ENCODE data around the gene GTPBP1.

GTPBP1 gene

GRCh38 chr22:38736257-38736570 lies 30.5 kb downstream of the GTPBP1 start:
- DNase-seq (ENCODE audit: low read depth, low spot score) = no peak
- no peak overlapping the region for H3K4me3 ChIP-seq (ENCODE audit: low read length)

DNA sequence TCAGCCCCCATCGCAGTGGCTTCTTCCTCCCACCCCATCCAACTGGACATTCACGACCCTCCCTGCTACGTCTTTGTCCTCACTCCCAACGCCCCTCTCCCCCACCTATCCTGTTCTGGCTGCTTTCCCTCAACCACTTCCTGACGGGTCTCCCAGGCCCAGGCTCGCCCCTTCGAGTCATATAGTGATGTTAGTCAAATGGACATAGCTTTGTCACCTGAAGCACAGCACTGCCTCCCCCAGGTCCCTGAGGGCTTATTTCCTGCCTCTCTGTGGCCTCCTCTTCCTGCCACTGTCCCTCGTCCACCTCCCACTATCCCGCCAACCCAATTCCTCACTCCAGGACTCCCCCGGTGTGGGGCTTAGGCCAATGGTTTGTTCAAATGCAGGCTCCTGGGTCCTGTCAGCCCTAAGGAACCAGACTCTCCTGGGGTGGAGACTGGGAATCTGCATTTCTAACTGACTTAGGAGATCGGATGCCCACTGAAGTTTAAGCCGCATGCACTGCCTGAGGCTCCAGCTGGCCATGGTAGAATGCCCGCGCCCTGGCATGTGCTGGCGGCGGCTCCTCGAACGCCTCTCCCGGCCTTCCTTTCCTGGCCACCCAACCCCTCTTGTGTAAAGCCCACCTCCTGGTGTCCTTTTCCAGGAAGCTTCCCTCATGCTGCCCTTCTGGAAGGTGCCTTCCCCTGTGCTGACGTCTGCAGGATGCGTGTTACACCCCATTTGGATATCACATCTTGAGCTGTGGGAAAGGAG lies 31.7 kb downstream of the GTPBP1 start:
- DNase-seq (ENCODE audit: low read depth, low spot score) = no peak
- H3K4me3 ChIP-seq (ENCODE audit: low read length) = no peak overlapping the region

GRCh38 chr22:38738475-38739070 lies 32.8 kb downstream of the GTPBP1 start:
- DNase-seq (ENCODE audit: low read depth, low spot score) = no peak
- no peak overlapping the region for H3K4me3 ChIP-seq (ENCODE audit: low read length)

DNA sequence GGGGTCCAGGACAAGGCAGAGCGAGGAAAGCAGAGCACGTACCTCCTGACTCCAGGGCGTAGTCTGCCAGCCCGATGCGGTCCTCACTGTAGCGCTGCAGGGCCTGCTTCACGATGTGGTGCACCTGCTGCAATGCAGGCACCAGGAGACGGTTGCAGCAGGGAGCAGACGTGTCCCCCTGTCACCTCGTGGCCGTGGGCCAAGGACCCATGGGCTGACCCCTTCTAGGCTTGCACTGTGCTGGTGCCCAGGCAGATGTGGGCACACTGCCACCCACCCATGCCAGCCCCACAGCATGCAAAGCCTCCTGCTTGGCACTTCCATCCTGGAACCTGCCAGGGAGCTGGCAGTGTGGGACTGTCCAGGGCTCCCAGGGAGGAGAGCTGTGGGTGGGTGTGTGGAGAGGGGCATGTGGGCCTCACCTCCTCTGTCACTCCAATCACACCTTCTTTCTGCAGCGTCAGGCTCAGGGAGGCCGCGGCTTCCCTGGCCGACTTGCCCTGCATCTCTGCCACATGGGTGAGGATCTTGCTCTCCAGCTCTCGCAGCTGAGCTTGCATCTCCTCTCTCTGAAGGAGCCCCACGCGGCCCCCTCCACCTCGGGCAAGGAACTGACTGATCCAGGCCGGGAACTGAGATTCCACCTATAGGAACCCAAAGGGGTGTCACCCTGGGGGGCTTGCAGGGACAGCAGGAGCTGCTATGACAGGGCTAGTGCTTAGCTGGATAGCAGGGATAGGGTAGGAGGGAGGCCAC lies 33.7 kb downstream of the GTPBP1 start:
- DNase-seq (ENCODE audit: low read depth, low spot score) = no peak
- H3K4me3 ChIP-seq (ENCODE audit: low read length) = no peak overlapping the region

GRCh38 chr22:38740116-38740723 lies 34.5 kb downstream of the GTPBP1 start:
- H3K4me3 ChIP-seq (ENCODE audit: low read length) = no peak overlapping the region
- no peak for DNase-seq (ENCODE audit: low read depth, low spot score)

GRCh38 chr22:38740754-38741153 lies 35.0 kb downstream of the GTPBP1 start:
- no peak for DNase-seq (ENCODE audit: low read depth, low spot score)
- no peak overlapping the region for H3K4me3 ChIP-seq (ENCODE audit: low read length)

GRCh38 chr22:38741166-38741565 lies 35.4 kb downstream of the GTPBP1 start:
- H3K4me3 ChIP-seq (ENCODE audit: low read length) = no peak overlapping the region
- DNase-seq (ENCODE audit: low read depth, low spot score) = no peak

- H3K4me3 ChIP-seq (ENCODE audit: low read length) = no peak overlapping the region
- no peak for DNase-seq (ENCODE audit: low read depth, low spot score)
Observed at GRCh38 chr22:38741576-38741975, 35.8 kb downstream of the GTPBP1 start.

DNA sequence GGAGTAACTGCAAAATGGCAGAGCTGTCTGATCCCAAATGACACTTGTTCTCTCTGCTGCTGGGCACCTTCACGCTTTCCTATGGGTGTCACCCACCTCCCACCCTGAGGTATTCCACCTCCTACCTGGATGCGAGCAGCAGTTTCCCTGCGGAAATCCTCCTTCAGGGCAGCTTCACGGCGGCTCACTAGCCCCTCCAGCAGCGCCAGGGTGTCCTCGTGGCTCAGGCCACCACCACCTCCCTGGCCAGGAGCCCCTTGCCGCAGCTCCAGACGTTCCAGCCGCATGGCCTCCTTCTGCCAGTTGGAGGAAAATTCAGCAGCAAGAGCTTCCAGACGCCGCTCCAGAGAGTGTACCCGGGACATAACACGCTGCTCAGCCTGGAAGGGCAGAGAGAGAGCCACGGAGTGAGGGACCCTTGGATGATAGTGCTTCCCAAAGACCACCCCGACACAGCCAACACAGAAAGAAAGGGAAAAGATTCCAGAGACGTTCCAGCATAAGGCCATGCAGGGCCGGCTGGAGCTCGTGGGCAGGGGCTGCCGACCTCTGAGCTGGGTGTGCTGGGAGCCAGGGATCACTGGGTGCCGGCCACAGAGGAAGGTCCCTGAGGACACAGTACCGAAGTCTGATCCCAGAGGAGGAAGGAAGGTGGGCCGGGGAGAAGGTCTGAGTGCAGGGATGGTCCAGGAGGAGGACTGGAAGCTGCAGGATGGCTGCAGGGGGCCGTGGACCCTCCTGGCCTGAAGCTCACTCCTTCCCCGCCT lies 36.6 kb downstream of the GTPBP1 start:
- no peak overlapping the region for H3K4me3 ChIP-seq (ENCODE audit: low read length)
- no peak for DNase-seq (ENCODE audit: low read depth, low spot score)

GRCh38 chr22:38744981-38745380 lies 39.2 kb downstream of the GTPBP1 start:
- DNase-seq (ENCODE audit: low read depth, low spot score) = no peak
- no peak overlapping the region for H3K4me3 ChIP-seq (ENCODE audit: low read length)

DNA sequence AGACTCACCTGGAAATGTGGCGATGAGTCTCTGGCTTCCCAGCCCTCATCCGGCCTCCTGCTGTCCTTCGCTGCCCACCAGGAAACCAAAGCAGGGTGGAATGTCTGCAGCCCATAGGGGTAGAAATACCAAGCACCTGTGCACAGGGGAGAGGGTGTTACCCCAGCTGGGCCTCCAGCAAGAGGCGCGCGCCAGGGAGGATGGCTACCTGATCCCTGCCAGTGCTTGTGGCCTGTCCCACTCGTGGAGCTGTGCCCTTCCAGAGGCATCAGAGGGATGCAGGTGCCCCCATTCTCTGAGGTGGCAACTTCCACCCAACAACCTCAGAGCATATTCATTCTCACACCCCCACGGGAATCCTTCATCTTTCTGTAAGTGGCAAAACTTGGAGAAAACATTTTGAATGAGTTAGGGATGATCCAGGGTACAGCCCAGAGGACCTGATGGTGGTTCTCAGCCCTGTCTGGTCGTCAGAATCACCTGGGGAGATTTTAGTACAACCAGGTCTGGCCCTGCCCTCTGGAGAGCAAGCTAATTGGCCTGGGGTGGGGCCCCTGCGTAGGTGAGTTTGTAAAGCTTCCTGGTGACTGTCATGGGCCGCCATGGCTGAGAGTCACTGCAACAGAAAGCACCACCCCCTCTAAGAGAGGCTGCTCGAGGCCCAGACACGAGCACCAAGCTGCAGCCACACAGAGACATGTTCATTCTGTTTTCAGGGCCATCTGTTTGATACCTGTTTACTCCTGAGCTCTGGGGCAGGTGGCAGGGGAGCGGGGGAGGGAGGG lies 40.1 kb downstream of the GTPBP1 start:
- no peak overlapping the region for H3K4me3 ChIP-seq (ENCODE audit: low read length)
- DNase-seq (ENCODE audit: low read depth, low spot score) = no peak

GRCh38 chr22:38748487-38749136 lies 42.9 kb downstream of the GTPBP1 start:
- H3K4me3 ChIP-seq (ENCODE audit: low read length) = no peak overlapping the region

GRCh38 chr22:38750104-38750503 lies 44.4 kb downstream of the GTPBP1 start:
- no peak for DNase-seq (ENCODE audit: low read depth, low spot score)
- no peak overlapping the region for H3K4me3 ChIP-seq (ENCODE audit: low read length)

More at GRCh38 chr22:38748487-38749136, 42.9 kb downstream of the GTPBP1 start:
- no peak for DNase-seq (ENCODE audit: low read depth, low spot score)

- no peak overlapping the region for H3K4me3 ChIP-seq (ENCODE audit: low read length)
Observed at GRCh38 chr22:38750638-38751037, 44.9 kb downstream of the GTPBP1 start.

GRCh38 chr22:38751066-38751421 lies 45.3 kb downstream of the GTPBP1 start:
- DNase-seq (ENCODE audit: low read depth, low spot score) = no peak
- no peak overlapping the region for H3K4me3 ChIP-seq (ENCODE audit: low read length)

More at GRCh38 chr22:38750638-38751037, 44.9 kb downstream of the GTPBP1 start:
- DNase-seq (ENCODE audit: low read depth, low spot score) = no peak

- peak overlapping the region; percentile 0 for H3K4me3 ChIP-seq (ENCODE audit: low read length)
- peak; percentile 68 for DNase-seq (ENCODE audit: low read depth, low spot score)
Observed at GRCh38 chr22:38751422-38752346, 45.9 kb downstream of the GTPBP1 start.

Data from Jurkat, Clone E6-1 (cell line).